ENCODE data around the gene ALCAM.

DNA sequence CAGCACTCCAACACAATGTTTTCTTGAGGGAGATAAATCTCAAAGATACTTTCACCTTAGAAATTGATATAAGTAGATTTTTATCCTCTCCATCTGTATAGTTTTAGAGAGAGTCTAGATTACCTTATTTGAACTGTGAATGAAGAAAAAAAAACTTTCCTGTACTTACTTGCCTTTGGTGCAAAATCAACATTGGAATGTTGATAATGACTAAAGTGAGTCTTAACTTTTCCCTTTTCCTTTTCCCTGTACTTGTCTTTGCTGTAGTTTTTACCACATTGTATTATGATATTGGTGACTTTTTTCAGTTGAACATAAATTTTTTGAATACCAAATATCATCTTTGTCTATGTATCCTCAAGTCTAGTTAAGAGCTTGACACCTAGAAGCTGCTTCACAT, 6.7 kb downstream of the ALCAM start:
- TF ChIP-seq, protein P1, sequence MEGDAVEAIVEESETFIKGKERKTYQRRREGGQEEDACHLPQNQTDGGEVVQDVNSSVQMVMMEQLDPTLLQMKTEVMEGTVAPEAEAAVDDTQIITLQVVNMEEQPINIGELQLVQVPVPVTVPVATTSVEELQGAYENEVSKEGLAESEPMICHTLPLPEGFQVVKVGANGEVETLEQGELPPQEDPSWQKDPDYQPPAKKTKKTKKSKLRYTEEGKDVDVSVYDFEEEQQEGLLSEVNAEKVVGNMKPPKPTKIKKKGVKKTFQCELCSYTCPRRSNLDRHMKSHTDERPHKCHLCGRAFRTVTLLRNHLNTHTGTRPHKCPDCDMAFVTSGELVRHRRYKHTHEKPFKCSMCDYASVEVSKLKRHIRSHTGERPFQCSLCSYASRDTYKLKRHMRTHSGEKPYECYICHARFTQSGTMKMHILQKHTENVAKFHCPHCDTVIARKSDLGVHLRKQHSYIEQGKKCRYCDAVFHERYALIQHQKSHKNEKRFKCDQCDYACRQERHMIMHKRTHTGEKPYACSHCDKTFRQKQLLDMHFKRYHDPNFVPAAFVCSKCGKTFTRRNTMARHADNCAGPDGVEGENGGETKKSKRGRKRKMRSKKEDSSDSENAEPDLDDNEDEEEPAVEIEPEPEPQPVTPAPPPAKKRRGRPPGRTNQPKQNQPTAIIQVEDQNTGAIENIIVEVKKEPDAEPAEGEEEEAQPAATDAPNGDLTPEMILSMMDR (conservative IDR thresholded peaks at IDR 0.05): no peak
- TF ChIP-seq ZFX (IDR thresholded peaks at IDR 0.05): no peak
